HEK293 (cell line): ENCODE data around the gene NCK1.

Experiments used
- CTCF ChIA-PET: fragments of 350-600 bp; formaldehyde crosslinking; extraction: SDS; loops from one replicate; lab custom pipeline; 2021; ENCODE audit warnings: antibody characterized with exemption; lab: Yijun Ruan, JAX
- POLR2A ChIA-PET: fragments of 300-600 bp; formaldehyde crosslinking; extraction: SDS; loops from one replicate; lab custom pipeline; 2020; ENCODE audit warnings: antibody characterized with exemption, inconsistent platforms; lab: Yijun Ruan, JAX
- H3K27ac ChIP-seq: fragments of 200-500 bp; sonication (Bioruptor generic); 2 replicates; pipeline ENCODE4 v1.5.1; 2014; ENCODE audit warnings: low read depth, low read length, control low read depth, inconsistent platforms; ENCODE audit errors: extremely low read depth
- H3K36me3 ChIP-seq, 2 experiments: fragments of 200-500 bp in 1 of 2; sonication (Bioruptor generic) in 1 of 2; 1 replicate in 1 of 2; 2 replicates in 1 of 2; pipeline ENCODE4 v1.5.1; 2014 to 2017; ENCODE audit warnings: inconsistent platforms in 2 of 2, low read length in 2 of 2; ENCODE audit not compliant: control insufficient read depth in 2 of 2, insufficient read depth in 1 of 2
- H3K4me1 ChIP-seq: fragments of 200-500 bp; sonication (Bioruptor generic); 2 replicates; pipeline ENCODE4 v1.5.1; 2014; ENCODE audit warnings: mild to moderate bottlenecking, low read length, inconsistent platforms; ENCODE audit not compliant: control insufficient read depth, insufficient read depth
- H3K4me3 ChIP-seq: 2 replicates; pipeline ENCODE4 v1.5.1; 2011; ENCODE audit warnings: low read depth, mild to moderate bottlenecking, control low read depth, low read length, moderate library complexity
- H3K9me3 ChIP-seq: fragments of 200-500 bp; sonication (Bioruptor generic); 2 replicates; pipeline ENCODE4 v1.5.1; 2014; ENCODE audit warnings: low read depth, low read length, inconsistent platforms; ENCODE audit not compliant: control insufficient read depth, insufficient read depth
- BCL6B ChIP-seq: fragments of 450-650 bp; formaldehyde crosslinking; IDR thresholded peaks from 2 replicates; pipeline ENCODE4 v1.5.1; 2017; ENCODE audit warnings: missing biosample characterization, missing genetic modification characterization
- HOXA7 ChIP-seq: sonication (generic); formaldehyde crosslinking; IDR thresholded peaks from 2 replicates; pipeline ENCODE4 v1.8.1; 2022; ENCODE audit warnings: missing genetic modification reagents, borderline replicate concordance
- MZF1 ChIP-seq: fragments of 450-650 bp; formaldehyde crosslinking; IDR thresholded peaks from 2 replicates; pipeline ENCODE4 v1.5.1; 2017; ENCODE audit warnings: missing biosample characterization, missing genetic modification characterization, borderline replicate concordance
- REPIN1 ChIP-seq: fragments of 450-650 bp; formaldehyde crosslinking; IDR thresholded peaks from 2 replicates; pipeline ENCODE4 v1.5.1; 2017; ENCODE audit warnings: missing biosample characterization, missing genetic modification characterization, low read depth
- ZBTB44 ChIP-seq: fragments of 450-650 bp; IDR thresholded peaks from 2 replicates; pipeline ENCODE4 v1.5.1; 2018; ENCODE audit warnings: missing biosample characterization, mild to moderate bottlenecking, missing genetic modification characterization
- ZNF174 ChIP-seq: fragments of 450-650 bp; formaldehyde crosslinking; IDR thresholded peaks from 2 replicates; pipeline ENCODE4 v1.5.0; 2017; ENCODE audit warnings: missing biosample characterization, mild to moderate bottlenecking, missing genetic modification characterization
- ZNF184 ChIP-seq: fragments of 450-650 bp; IDR thresholded peaks from 2 replicates; pipeline ENCODE4 v1.5.1; 2018; ENCODE audit warnings: missing biosample characterization, mild to moderate bottlenecking, missing genetic modification characterization
- ZNF513 ChIP-seq: fragments of 450-650 bp; IDR thresholded peaks from 2 replicates; pipeline ENCODE4 v1.5.1; 2018; ENCODE audit warnings: missing biosample characterization, missing genetic modification characterization
- ZNF558 ChIP-seq: fragments of 450-650 bp; formaldehyde crosslinking; IDR thresholded peaks from 2 replicates; pipeline ENCODE4 v1.5.1; 2016; ENCODE audit warnings: missing biosample characterization, missing genetic modification characterization
- ZNF560 ChIP-seq: fragments of 450-650 bp; formaldehyde crosslinking; IDR thresholded peaks from 2 replicates; pipeline ENCODE4 v1.5.1; 2017; ENCODE audit warnings: missing biosample characterization, missing genetic modification characterization, borderline replicate concordance
- ZNF580 ChIP-seq: fragments of 450-650 bp; formaldehyde crosslinking; IDR thresholded peaks from 2 replicates; pipeline ENCODE4 v1.5.1; 2016; ENCODE audit warnings: missing biosample characterization, missing genetic modification characterization
- ZNF639 ChIP-seq: fragments of 450-650 bp; formaldehyde crosslinking; IDR thresholded peaks from 2 replicates; pipeline ENCODE4 v1.5.1; 2016; ENCODE audit warnings: missing biosample characterization, missing genetic modification characterization
- ZNF645 ChIP-seq: fragments of 450-650 bp; formaldehyde crosslinking; IDR thresholded peaks from 2 replicates; pipeline ENCODE4; 2016; ENCODE audit warnings: missing biosample characterization, missing genetic modification characterization
- ZNF658 ChIP-seq: fragments of 450-650 bp; formaldehyde crosslinking; IDR thresholded peaks from 2 replicates; pipeline ENCODE4; 2016; ENCODE audit warnings: missing biosample characterization, missing genetic modification characterization
- ZSCAN4 ChIP-seq: fragments of 450-650 bp; formaldehyde crosslinking; IDR thresholded peaks from 2 replicates; pipeline ENCODE4 v1.5.1; 2017; ENCODE audit warnings: missing biosample characterization, missing genetic modification characterization

Gene NCK1

GRCh38 chr3:136979684-136980083 lies 117.7 kb downstream of the NCK1 start:
- ChIA-PET CTCF (no interaction called here), POLR2A (no interaction called here)
- no peaks in the 10 kb centered on the region for H3K9me3 ChIP-seq

More at GRCh38 chr3:136979684-136980083, 117.7 kb downstream of the NCK1 start:
- Histone ChIP-seq H3K36me3 (no peaks in the 10 kb centered on the region), H3K4me1 (no peaks in the 10 kb centered on the region)
- TF ChIP-seq ZNF639 (tag by site-specific recombination) (no peak), ZNF658 (tag by site-specific recombination) (no peak), ZBTB44 (tag by site-specific recombination) (no peak), ZNF558 (no peak), HOXA7 (CRISPR knock-in tag) (no peak), ZNF560 (no peak), ZNF580 (tag by site-specific recombination) (no peak), MZF1 (no peak), ZNF184 (tag by site-specific recombination) (no peak), ZNF513 (tag by site-specific recombination) (no peak), ZNF645 (tag by site-specific recombination) (no peak), ZSCAN4 (no peak), BCL6B (tag by site-specific recombination) (no peak), REPIN1 (no peak), ZNF174 (tag by site-specific recombination) (no peak)
- TF ChIP-seq, all 188 proteins: peak for 0
- H3K4me3 ChIP-seq, result no peak overlapping the region
- no peak overlapping the region for H3K27ac ChIP-seq
